HG02943 (cell line): Measurements from ENCODE around the gene CTIF.

Experiments
- ATAC-seq: cut with Tn5 transposase; IDR thresholded peaks from one replicate; pipeline ENCODE4 v1.9.1; 2021; ENCODE audit warnings: mild to moderate bottlenecking, low read depth, moderate library complexity; ENCODE audit not compliant: unreplicated experiment

The CTIF gene

GRCh38 chr18:48616484-48617255 lies 77.8 kb downstream of the CTIF start:
- no peak for ATAC-seq

- ATAC-seq = no peak
Measured at GRCh38 chr18:48617844-48618497, 79.1 kb downstream of the CTIF start.

GRCh38 chr18:48619016-48619415 lies 80.2 kb downstream of the CTIF start:
- no peak for ATAC-seq

GRCh38 chr18:48619501-48619900 lies 80.7 kb downstream of the CTIF start:
- no peak for ATAC-seq

GRCh38 chr18:48620071-48620470 lies 81.2 kb downstream of the CTIF start:
- no peak for ATAC-seq

GRCh38 chr18:48621240-48621639 lies 82.4 kb downstream of the CTIF start:
- no peak for ATAC-seq

- no peak for ATAC-seq
Measured at GRCh38 chr18:48621815-48622555, 83.2 kb downstream of the CTIF start.

- ATAC-seq = no peak
Measured at GRCh38 chr18:48622911-48623431, 84.1 kb downstream of the CTIF start.

- ATAC-seq = no peak
Measured at GRCh38 chr18:48623468-48624235, 84.8 kb downstream of the CTIF start.

- no peak for ATAC-seq
Measured at GRCh38 chr18:48624856-48625255, 86.0 kb downstream of the CTIF start.

GRCh38 chr18:48627216-48627615 lies 88.4 kb downstream of the CTIF start:
- no peak for ATAC-seq

- no peak for ATAC-seq
Measured at GRCh38 chr18:48629730-48630324, 91.0 kb downstream of the CTIF start.

- no peak for ATAC-seq
Measured at GRCh38 chr18:48631851-48632250, 93.0 kb downstream of the CTIF start.

- no peak for ATAC-seq
Measured at GRCh38 chr18:48632676-48633257, 93.9 kb downstream of the CTIF start.

GRCh38 chr18:48634491-48634890 lies 95.7 kb downstream of the CTIF start:
- ATAC-seq = no peak

GRCh38 chr18:48634975-48635374 lies 96.1 kb downstream of the CTIF start:
- no peak for ATAC-seq

- no peak for ATAC-seq
Measured at GRCh38 chr18:48635806-48636205, 97.0 kb downstream of the CTIF start.

GRCh38 chr18:48636436-48636835 lies 97.6 kb downstream of the CTIF start:
- ATAC-seq = no peak

GRCh38 chr18:48637081-48637990 lies 98.5 kb downstream of the CTIF start:
- no peak for ATAC-seq
